HG03520 (cell line): ENCODE data around the gene SDC3.
"Not testable (repeated sequence)": the region's sequence is repeated elsewhere in the genome, so short reads cannot be mapped to it uniquely, and the experiment has no call there.

Source experiments
- ATAC-seq: cut with Tn5 transposase; IDR thresholded peaks from one replicate; pipeline ENCODE4 v1.9.1; 2021; ENCODE audit warnings: mild to moderate bottlenecking, moderate library complexity; ENCODE audit not compliant: unreplicated experiment

The SDC3 gene

GRCh38 chr1:30908696-30909364, at the start of gene SDC3:
Gene SDC3 (minus strand): TSS chr1:30908758. CDS start chr1:30908586, 172 bp downstream.
- ATAC-seq = no peak

GRCh38 chr1:30957560-30958222, 49.1 kb upstream of the SDC3 start:
- no peak for ATAC-seq

GRCh38 chr1:30955448-30956015, 47.0 kb upstream of the SDC3 start:
- ATAC-seq = no peak

- no peak for ATAC-seq
Measured at GRCh38 chr1:30953685-30954084, 45.1 kb upstream of the SDC3 start.

- no peak for ATAC-seq
Measured at GRCh38 chr1:30952098-30952497, 43.5 kb upstream of the SDC3 start.

GRCh38 chr1:30950700-30951099, 42.1 kb upstream of the SDC3 start:
- no peak for ATAC-seq

GRCh38 chr1:30950053-30950452, 41.5 kb upstream of the SDC3 start:
- ATAC-seq = no peak

- not testable (repeated sequence) for ATAC-seq
Measured at GRCh38 chr1:30949487-30949838, 40.9 kb upstream of the SDC3 start.

GRCh38 chr1:30948813-30949486, 40.4 kb upstream of the SDC3 start:
- not testable (repeated sequence) for ATAC-seq

- ATAC-seq = no peak
Measured at GRCh38 chr1:30948278-30948677, 39.7 kb upstream of the SDC3 start.

- ATAC-seq = no peak
Measured at GRCh38 chr1:30947212-30947611, 38.7 kb upstream of the SDC3 start.

- ATAC-seq = no peak
Measured at GRCh38 chr1:30942326-30942963, 33.9 kb upstream of the SDC3 start.

- ATAC-seq = no peak
Measured at GRCh38 chr1:30940541-30940940, 32.0 kb upstream of the SDC3 start.

- ATAC-seq = no peak
Measured at GRCh38 chr1:30936541-30937171, 28.1 kb upstream of the SDC3 start.

- not testable (repeated sequence) for ATAC-seq
Measured at GRCh38 chr1:30935758-30936157, 27.2 kb upstream of the SDC3 start.

GRCh38 chr1:30934613-30935012, 26.1 kb upstream of the SDC3 start:
- no peak for ATAC-seq

- no peak for ATAC-seq
Measured at GRCh38 chr1:30933874-30934252, 25.3 kb upstream of the SDC3 start.

- no peak for ATAC-seq
Measured at GRCh38 chr1:30930631-30931173, 22.1 kb upstream of the SDC3 start.

GRCh38 chr1:30929944-30930525, 21.5 kb upstream of the SDC3 start:
- ATAC-seq = no peak
